Measurements from ENCODE around the gene CRYGN.

DNA sequence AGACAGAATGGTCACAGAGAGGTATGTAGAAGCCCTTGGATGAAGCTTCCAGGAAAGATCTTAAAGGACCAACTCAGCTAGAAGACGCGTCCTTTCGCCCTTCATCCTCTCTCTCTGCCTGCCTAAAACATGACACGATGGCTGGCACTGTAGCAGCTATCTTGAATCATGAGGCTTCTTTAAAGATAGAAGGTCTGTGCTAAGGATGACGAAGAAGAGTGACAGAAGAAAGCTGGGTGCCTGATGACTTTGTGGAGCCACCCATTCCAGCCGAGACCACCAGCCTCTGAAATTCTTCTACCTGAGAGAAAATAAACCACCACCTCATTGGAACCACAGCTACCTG is 55.6 kb downstream of the CRYGN start:
- no peak for TF ChIP-seq CTCF (IDR thresholded peaks at IDR 0.05; ENCODE audit: low read length)
- no peak for TF ChIP-seq EZH2 (optimal IDR thresholded peaks at IDR 0.05; ENCODE audit: low read depth, low read length)
- no peak for TF ChIP-seq EZH2phosphoT487 (IDR thresholded peaks at IDR 0.05; ENCODE audit: low read length)

All from MM.1S (cell line).